ENCODE data around the gene STARD3NL. TPM values are rescaled to one million over a fixed set of nuclear protein-coding genes. Genes with fewer than 3 reads are reported as not detected.

The STARD3NL gene
- total RNA-seq, 1 donor from 2014 or later, result 158 TPM

DNA sequence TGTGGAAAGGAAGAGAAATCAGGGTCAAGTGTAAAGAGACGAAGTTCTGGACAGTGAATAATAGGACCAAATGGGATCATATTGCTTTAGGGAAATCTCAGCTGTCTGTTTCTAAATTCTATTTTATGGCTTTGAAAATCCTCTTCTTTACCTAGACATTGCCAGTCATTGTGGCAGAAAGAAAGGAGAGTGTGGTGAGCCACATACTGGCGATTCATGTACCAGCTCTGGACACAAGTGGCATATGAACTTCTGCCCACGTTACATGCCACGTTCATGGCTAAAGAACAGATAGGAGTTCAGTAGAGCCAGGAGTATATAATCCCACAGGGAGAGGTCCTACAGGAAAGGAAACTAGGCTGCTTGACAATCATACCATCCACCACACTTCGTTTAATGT, 28.0 kb downstream of the STARD3NL start:
- Mint-ChIP-seq H3K4me1 (ENCODE audit: low read depth, unreplicated experiment) (peaks cover 22% of the 10 kb centered on the region), H3K36me3 (ENCODE audit: unreplicated experiment) (peaks cover 12% of the 10 kb centered on the region), H3K27ac (ENCODE audit: unreplicated experiment) (no peak overlapping the region), H3K4me3 (ENCODE audit: unreplicated experiment) (no peak overlapping the region), H3K27me3 (ENCODE audit: unreplicated experiment) (no peaks in the 10 kb centered on the region), H3K9me3 (ENCODE audit: unreplicated experiment) (peaks cover 3% of the 10 kb centered on the region)
- TF ChIP-seq, protein P1, sequence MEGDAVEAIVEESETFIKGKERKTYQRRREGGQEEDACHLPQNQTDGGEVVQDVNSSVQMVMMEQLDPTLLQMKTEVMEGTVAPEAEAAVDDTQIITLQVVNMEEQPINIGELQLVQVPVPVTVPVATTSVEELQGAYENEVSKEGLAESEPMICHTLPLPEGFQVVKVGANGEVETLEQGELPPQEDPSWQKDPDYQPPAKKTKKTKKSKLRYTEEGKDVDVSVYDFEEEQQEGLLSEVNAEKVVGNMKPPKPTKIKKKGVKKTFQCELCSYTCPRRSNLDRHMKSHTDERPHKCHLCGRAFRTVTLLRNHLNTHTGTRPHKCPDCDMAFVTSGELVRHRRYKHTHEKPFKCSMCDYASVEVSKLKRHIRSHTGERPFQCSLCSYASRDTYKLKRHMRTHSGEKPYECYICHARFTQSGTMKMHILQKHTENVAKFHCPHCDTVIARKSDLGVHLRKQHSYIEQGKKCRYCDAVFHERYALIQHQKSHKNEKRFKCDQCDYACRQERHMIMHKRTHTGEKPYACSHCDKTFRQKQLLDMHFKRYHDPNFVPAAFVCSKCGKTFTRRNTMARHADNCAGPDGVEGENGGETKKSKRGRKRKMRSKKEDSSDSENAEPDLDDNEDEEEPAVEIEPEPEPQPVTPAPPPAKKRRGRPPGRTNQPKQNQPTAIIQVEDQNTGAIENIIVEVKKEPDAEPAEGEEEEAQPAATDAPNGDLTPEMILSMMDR (IDR thresholded peaks at IDR 0.05; ENCODE audit: partially characterized antibody, unreplicated experiment), result no peak
- no peak for DNase-seq

DNA sequence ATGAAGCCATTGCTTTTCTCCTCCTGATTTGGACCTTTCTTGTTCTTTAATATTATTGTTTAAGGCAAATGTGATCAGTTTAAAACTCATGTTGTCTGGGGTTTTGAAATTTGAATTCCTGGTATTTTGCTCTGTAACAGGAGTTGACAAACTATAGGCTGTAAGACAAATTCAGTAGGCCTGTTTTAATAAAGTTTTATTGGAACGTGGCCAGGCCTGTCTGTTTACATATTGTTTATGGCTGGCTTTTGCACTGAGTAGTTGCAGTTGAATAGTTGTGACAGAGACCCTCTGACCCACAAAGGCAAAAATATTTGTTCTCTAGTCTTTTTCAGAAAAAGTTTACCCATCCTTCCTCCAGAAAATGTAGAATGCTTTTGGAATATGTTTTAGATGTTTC, 29.8 kb downstream of the STARD3NL start:
- Mint-ChIP-seq H3K4me3 (ENCODE audit: unreplicated experiment) (no peak overlapping the region), H3K27me3 (ENCODE audit: unreplicated experiment) (no peaks in the 10 kb centered on the region), H3K4me1 (ENCODE audit: low read depth, unreplicated experiment) (peaks cover 24% of the 10 kb centered on the region), H3K27ac (ENCODE audit: unreplicated experiment) (no peak overlapping the region), H3K36me3 (ENCODE audit: unreplicated experiment) (peaks cover 14% of the 10 kb centered on the region), H3K9me3 (ENCODE audit: unreplicated experiment) (peaks cover 2% of the 10 kb centered on the region)
- TF ChIP-seq, protein P1 (IDR thresholded peaks at IDR 0.05; ENCODE audit: partially characterized antibody, unreplicated experiment), result no peak
- no peak for DNase-seq

DNA sequence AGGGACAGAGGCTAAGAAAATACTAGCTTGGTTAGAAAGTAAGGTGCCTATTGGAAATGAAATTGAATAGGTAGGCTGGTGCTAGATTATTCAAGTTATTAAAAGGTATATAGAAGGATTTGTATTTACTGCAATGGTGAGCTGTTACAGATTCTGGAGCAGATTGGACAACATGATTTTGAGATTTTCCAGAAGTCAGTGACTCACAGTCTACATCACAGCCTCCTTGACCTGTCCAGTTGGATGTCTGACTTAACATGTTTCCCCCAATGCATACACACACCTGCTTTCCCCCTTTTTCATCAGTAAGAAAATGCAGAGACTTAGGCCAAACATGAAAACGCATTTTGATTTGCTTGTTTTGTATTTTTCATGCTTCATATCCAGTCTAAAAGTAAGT, 33.4 kb downstream of the STARD3NL start:
- peaks cover 11% of the 10 kb centered on the region for H3K36me3 Mint-ChIP-seq (ENCODE audit: unreplicated experiment)
- no peaks in the 10 kb centered on the region for H3K27me3 Mint-ChIP-seq (ENCODE audit: unreplicated experiment)
- no peak for DNase-seq
- H3K27ac Mint-ChIP-seq (ENCODE audit: unreplicated experiment), result no peak overlapping the region
- H3K4me1 Mint-ChIP-seq (ENCODE audit: low read depth, unreplicated experiment), result peaks cover 21% of the 10 kb centered on the region
- TF ChIP-seq, protein P1 (IDR thresholded peaks at IDR 0.05; ENCODE audit: partially characterized antibody, unreplicated experiment), result no peak
- no peak overlapping the region for H3K4me3 Mint-ChIP-seq (ENCODE audit: unreplicated experiment)
- no peaks in the 10 kb centered on the region for H3K9me3 Mint-ChIP-seq (ENCODE audit: unreplicated experiment)

DNA sequence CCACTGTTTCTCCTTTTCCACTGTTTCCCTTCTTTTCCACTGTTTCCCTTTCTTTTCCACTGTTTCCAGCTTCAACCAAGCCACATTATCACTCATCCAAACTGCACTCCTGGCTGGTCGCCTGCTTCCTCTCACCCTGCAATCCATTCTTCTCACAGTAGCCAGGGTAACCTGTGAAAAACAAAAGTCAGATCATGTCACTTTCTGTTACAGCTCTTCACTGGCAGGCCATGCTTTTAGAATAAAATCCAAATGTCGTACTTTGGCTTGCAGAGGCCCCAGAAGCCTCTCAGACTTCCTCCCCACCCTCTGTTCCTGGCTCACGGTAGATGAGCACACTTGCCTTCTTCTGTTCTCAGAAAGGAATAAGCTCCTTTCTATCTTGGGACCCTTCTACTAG, 33.9 kb downstream of the STARD3NL start:
- no peak overlapping the region for H3K27ac Mint-ChIP-seq (ENCODE audit: unreplicated experiment)
- no peaks in the 10 kb centered on the region for H3K27me3 Mint-ChIP-seq (ENCODE audit: unreplicated experiment)
- peaks cover 21% of the 10 kb centered on the region for H3K4me1 Mint-ChIP-seq (ENCODE audit: low read depth, unreplicated experiment)
- peaks cover 11% of the 10 kb centered on the region for H3K36me3 Mint-ChIP-seq (ENCODE audit: unreplicated experiment)
- no peak overlapping the region for H3K4me3 Mint-ChIP-seq (ENCODE audit: unreplicated experiment)
- no peaks in the 10 kb centered on the region for H3K9me3 Mint-ChIP-seq (ENCODE audit: unreplicated experiment)
- TF ChIP-seq, protein P1 (IDR thresholded peaks at IDR 0.05; ENCODE audit: partially characterized antibody, unreplicated experiment), result no peak
- DNase-seq, result no peak

DNA sequence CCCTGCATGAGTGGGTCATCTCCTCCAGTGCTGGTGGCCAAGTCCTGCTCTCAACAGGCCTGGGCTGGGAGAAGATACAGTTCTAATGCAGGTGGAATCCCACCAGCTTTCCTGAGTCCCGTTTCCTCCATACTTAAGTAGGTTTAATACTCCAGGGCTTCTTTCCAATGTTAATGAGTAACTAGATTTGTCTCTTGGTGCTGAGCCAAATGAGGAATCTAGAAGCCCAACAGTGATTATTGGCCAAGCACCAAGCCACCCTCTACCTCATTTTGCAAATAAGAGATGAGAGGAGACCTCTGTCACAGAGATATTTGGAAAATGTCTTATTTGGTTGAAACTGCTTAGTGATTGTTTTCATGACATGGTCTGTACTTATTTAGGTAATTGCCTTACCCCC, 37.1 kb downstream of the STARD3NL start:
- DNase-seq, result no peak
- TF ChIP-seq, protein P1 (IDR thresholded peaks at IDR 0.05; ENCODE audit: partially characterized antibody, unreplicated experiment), result no peak
- Mint-ChIP-seq H3K27me3 (ENCODE audit: unreplicated experiment) (no peaks in the 10 kb centered on the region), H3K4me1 (ENCODE audit: low read depth, unreplicated experiment) (peaks cover 17% of the 10 kb centered on the region), H3K36me3 (ENCODE audit: unreplicated experiment) (peaks cover 4% of the 10 kb centered on the region), H3K4me3 (ENCODE audit: unreplicated experiment) (no peak overlapping the region), H3K9me3 (ENCODE audit: unreplicated experiment) (no peaks in the 10 kb centered on the region), H3K27ac (ENCODE audit: unreplicated experiment) (peak overlapping the region; percentile 74)

Data from glutamatergic neuron (in vitro differentiated cells).